GM23338 (cell line): ENCODE measurements around the gene KRTAP12-3. TPM values are rescaled to one million over a fixed set of nuclear protein-coding genes. Genes with fewer than 3 reads are reported as not detected.

ENCODE experiments used
- ATAC-seq: fragments of 200-7000 bp; cut with Tn5 transposase; 3 replicates; pipeline ENCODE4 v1.9.1; 2020
- DNase-seq: peaks from one replicate; pipeline ENCODE4 v3.0.0-alpha.2; 2015; ENCODE audit warnings: low spot score
- H2AFZ ChIP-seq: fragments of 200-600 bp; sonication (generic); 2 replicates; pipeline ENCODE4 v1.8.0; 2016; ENCODE audit warnings: antibody characterized with exemption, mild to moderate bottlenecking, moderate library complexity
- H3F3A ChIP-seq: fragments of 200-600 bp; sonication (generic); replicated peaks from 2 replicates; pipeline ENCODE4 v1.8.0; 2017; ENCODE audit warnings: antibody characterized with exemption, mixed run types, low read depth
- H3K27ac ChIP-seq: fragments of 200-600 bp; sonication (generic); 2 replicates; pipeline ENCODE4 v1.6.1; 2016; ENCODE audit warnings: low read depth
- H3K27me3 ChIP-seq: fragments of 200-600 bp; sonication (generic); 2 replicates; pipeline ENCODE4 v1.8.0; 2016; ENCODE audit warnings: mild to moderate bottlenecking, mixed run types, moderate library complexity; ENCODE audit not compliant: insufficient read depth
- H3K36me3 ChIP-seq: fragments of 200-600 bp; sonication (generic); 2 replicates; pipeline ENCODE4 v1.8.0; 2016; ENCODE audit warnings: mild to moderate bottlenecking; ENCODE audit not compliant: insufficient read depth
- H3K4me1 ChIP-seq: fragments of 200-600 bp; sonication (generic); 2 replicates; pipeline ENCODE4 v1.8.0; 2016; ENCODE audit warnings: mild to moderate bottlenecking, moderate library complexity; ENCODE audit not compliant: insufficient read depth
- H3K4me2 ChIP-seq: fragments of 200-600 bp; sonication (generic); 2 replicates; pipeline ENCODE4 v1.7.1; 2017; ENCODE audit warnings: mixed run types
- H3K4me3 ChIP-seq: fragments of 200-600 bp; sonication (generic); 2 replicates; pipeline ENCODE4 v1.6.1; 2016; ENCODE audit warnings: mixed run types
- H3K79me2 ChIP-seq: fragments of 200-600 bp; sonication (generic); replicated peaks from 2 replicates; pipeline ENCODE4 v1.8.0; 2017; ENCODE audit warnings: mild to moderate bottlenecking; ENCODE audit not compliant: insufficient read depth
- H3K9me2 ChIP-seq: fragments of 200-600 bp; sonication (generic); 2 replicates; pipeline ENCODE4 v1.8.0; 2017; ENCODE audit not compliant: insufficient read depth
- H4K20me1 ChIP-seq: fragments of 200-600 bp; sonication (generic); replicated peaks from 2 replicates; pipeline ENCODE4 v1.8.0; 2017; ENCODE audit warnings: mild to moderate bottlenecking; ENCODE audit not compliant: insufficient read depth
- H3K27ac Mint-ChIP-seq: 2 replicates; pipeline ENCODE4 v1.8.0; 2020; ENCODE audit warnings: inconsistent platforms, mild to moderate bottlenecking, moderate library complexity, mixed read lengths
- H3K27me3 Mint-ChIP-seq: 3 replicates; pipeline ENCODE4 v1.8.0; 2022; ENCODE audit warnings: low read depth, mild to moderate bottlenecking, moderate library complexity, mixed read lengths, inconsistent platforms; ENCODE audit not compliant: insufficient read depth, poor library complexity
- H3K36me3 Mint-ChIP-seq: 3 replicates; pipeline ENCODE4 v1.8.0; 2021; ENCODE audit warnings: low read depth, mild to moderate bottlenecking, inconsistent platforms, moderate library complexity, mixed read lengths
- H3K4me1 Mint-ChIP-seq: 3 replicates; pipeline ENCODE4 v1.8.0; 2020; ENCODE audit warnings: mild to moderate bottlenecking, inconsistent platforms, mixed read lengths
- H3K4me3 Mint-ChIP-seq: 3 replicates; pipeline ENCODE4 v1.8.0; 2021; ENCODE audit warnings: moderate library complexity, mild to moderate bottlenecking, inconsistent platforms, mixed read lengths
- H3K9me3 Mint-ChIP-seq: 3 replicates; pipeline ENCODE4 v1.8.0; 2020; ENCODE audit warnings: moderate library complexity, mild to moderate bottlenecking, inconsistent platforms, mixed read lengths
- CREB1 ChIP-seq: fragments of 250-450 bp; sonication (Bioruptor Pico); IDR thresholded peaks from 2 replicates; pipeline ENCODE4 v1.5.0; 2020; ENCODE audit warnings: low read depth, mild to moderate bottlenecking, moderate library complexity
- CTCF ChIP-seq, 2 experiments: fragments of 200-600 bp in 1 of 2; sonication (generic) in 1 of 2; conservative IDR thresholded peaks; 2 replicates each; pipeline versions ENCODE4 v1.5.1 to v1.6.1; 2016 to 2017; ENCODE audit warnings: antibody characterized with exemption in 2 of 2, low read depth in 2 of 2, mild to moderate bottlenecking in 2 of 2, moderate library complexity in 1 of 2
- ETS1 ChIP-seq: IDR thresholded peaks from 2 replicates; pipeline ENCODE4 v1.6.1; 2016; ENCODE audit warnings: antibody characterized with exemption
- EZH2 ChIP-seq: fragments of 200-600 bp; sonication (generic); IDR thresholded peaks from one replicate; pipeline ENCODE4 v1.8.0; 2017; ENCODE audit warnings: antibody characterized with exemption, mild to moderate bottlenecking, low read depth; ENCODE audit not compliant: unreplicated experiment
- EZH2phosphoT487 ChIP-seq: fragments of 200-600 bp; sonication (generic); IDR thresholded peaks from one replicate; pipeline ENCODE4 v1.8.1; 2018; ENCODE audit warnings: antibody characterized with exemption; ENCODE audit not compliant: unreplicated experiment
- JUNB ChIP-seq: IDR thresholded peaks from one replicate; pipeline ENCODE4 v1.6.1; 2016; ENCODE audit warnings: antibody characterized with exemption; ENCODE audit not compliant: unreplicated experiment
- NANOG ChIP-seq: IDR thresholded peaks from 2 replicates; pipeline ENCODE4 v1.6.1; 2016; ENCODE audit warnings: antibody characterized with exemption, borderline replicate concordance
- POLR2AphosphoS5 ChIP-seq: IDR thresholded peaks from 2 replicates; pipeline ENCODE4 v1.6.1; 2016; ENCODE audit warnings: antibody characterized with exemption, low read depth
- STAT1 ChIP-seq: IDR thresholded peaks from one replicate; pipeline ENCODE4 v1.6.1; 2016; ENCODE audit warnings: antibody characterized with exemption; ENCODE audit not compliant: unreplicated experiment
- ZNF114 ChIP-seq: fragments of 250-450 bp; sonication (Bioruptor Pico); IDR thresholded peaks from 2 replicates; pipeline ENCODE4 v1.5.0; 2020; ENCODE audit warnings: mild to moderate bottlenecking, moderate library complexity
- ZNF331 ChIP-seq: fragments of 250-450 bp; sonication (Bioruptor Pico); IDR thresholded peaks from 2 replicates; pipeline ENCODE4 v1.5.0; 2020; ENCODE audit warnings: low read depth, mild to moderate bottlenecking, moderate library complexity
- ZNF462 ChIP-seq: fragments of 250-450 bp; sonication (Bioruptor Pico); IDR thresholded peaks from 2 replicates; pipeline ENCODE4 v1.5.0; 2020; ENCODE audit warnings: mild to moderate bottlenecking, moderate library complexity
- polyA plus RNA-seq: library from polyadenylated mRNA; unstranded; fragments of >200 nt; fragmentation: Nextera tagmentation; extraction: Ambion mirVana; gene quantifications from 2 replicates; pipeline ENCODE4 v1.2.1, GENCODE V29; 2016
- total RNA-seq: library from RNA; depleted of rRNA; stranded (reverse); fragments of >200 nt; shearing (Covaris generic); gene quantifications from 2 replicates; pipeline ENCODE4 v1.2.3, GENCODE V29; 2014

Gene KRTAP12-3
- total and polyA plus RNA-seq, 2 experiments from 2014 or later, result not detected

- TF ChIP-seq ZNF462, result no peak
Observed at GRCh38 chr21:44614161-44614631, 43.5 kb upstream of the KRTAP12-3 start (continued).

GRCh38 chr21:44614961-44615391 lies 42.8 kb upstream of the KRTAP12-3 start:
- Mint-ChIP-seq H3K36me3 (peaks cover 26% of the 10 kb centered on the region), H3K27ac (no peak overlapping the region), H3K9me3 (peaks cover 44% of the 10 kb centered on the region), H3K27me3 (peaks cover 11% of the 10 kb centered on the region), H3K4me3 (no peak overlapping the region), H3K4me1 (peaks cover 23% of the 10 kb centered on the region)
- Histone ChIP-seq H3K79me2 (no peaks in the 10 kb centered on the region), H3K4me1 (no peaks in the 10 kb centered on the region), H2AFZ (no peak overlapping the region), H3F3A (no peaks in the 10 kb centered on the region), H4K20me1 (no peaks in the 10 kb centered on the region), H3K27me3 (no peaks in the 10 kb centered on the region), H3K27ac (no peak overlapping the region), H3K36me3 (no peaks in the 10 kb centered on the region), H3K4me2 (no peak overlapping the region), H3K4me3 (no peak overlapping the region), H3K9me2 (no peaks in the 10 kb centered on the region)
- DNase-seq (no peak), ATAC-seq (no peak)
- TF ChIP-seq STAT1 (no peak), EZH2 (no peak), EZH2phosphoT487 (no peak), JUNB (no peak), CREB1 (CRISPR knock-in tag) (no peak), CTCF (conservative IDR thresholded peaks at IDR 0.05; ENCODE audit: low read depth in 2 of 2) (no peak), ETS1 (no peak), POLR2AphosphoS5 (no peak), ZNF331 (CRISPR knock-in tag) (no peak), NANOG (no peak), ZNF114 (CRISPR knock-in tag) (no peak)
